HCT116 (cell line): Measurements from ENCODE around the gene RPL13A.

Experiments used
- CEBPB ChIP-seq: IDR thresholded peaks from 2 replicates; pipeline ENCODE4 v1.6.1; 2012; ENCODE audit warnings: low read depth
- CTCF ChIP-seq, 3 experiments: fragments of 200-600 bp in 1 of 3; sonication (generic) in 1 of 3; IDR thresholded peaks in 2 of 3; conservative IDR thresholded peaks in 1 of 3; 2 replicates each; pipeline ENCODE4 v1.5.1; 2012 to 2017; ENCODE audit warnings: low read depth in 2 of 3, low read length in 2 of 3, antibody characterized with exemption in 1 of 3, borderline replicate concordance in 1 of 3, control low read depth in 1 of 3, mild to moderate bottlenecking in 1 of 3, mixed read lengths in 1 of 3, mixed run types in 1 of 3, moderate library complexity in 1 of 3; ENCODE audit not compliant: insufficient read depth in 1 of 3
- MAX ChIP-seq: IDR thresholded peaks from 2 replicates; pipeline ENCODE4 v1.6.1; 2012
- POLR2A ChIP-seq: IDR thresholded peaks from 2 replicates; pipeline ENCODE4 v1.7.0; 2011; ENCODE audit warnings: borderline replicate concordance; ENCODE audit not compliant: insufficient read depth, insufficient read length; ENCODE audit errors: extremely low read depth
- POLR2AphosphoS5 ChIP-seq: IDR thresholded peaks from 2 replicates; pipeline ENCODE4 v1.6.1; 2011; ENCODE audit warnings: mild to moderate bottlenecking, low read depth, low read length, moderate library complexity
- SP1 ChIP-seq: IDR thresholded peaks from 2 replicates; pipeline ENCODE4 v1.6.1; 2012; ENCODE audit warnings: low read depth
- YY1 ChIP-seq: IDR thresholded peaks from 2 replicates; pipeline ENCODE4 v1.6.1; 2011; ENCODE audit warnings: low read length, low read depth, moderate library complexity, mild to moderate bottlenecking; ENCODE audit not compliant: insufficient replicate concordance; ENCODE audit errors: extremely low read depth
- TF ChIP-seq, protein P1 (sequence below): IDR thresholded peaks from 2 replicates; pipeline ENCODE4 v1.6.1; 2012

GRCh38 chr19:49539192-49539952 is 52.0 kb downstream of the RPL13A start:
- no peak for TF ChIP-seq CTCF (IDR thresholded peaks at IDR 0.05 in 2 of 3, conservative IDR thresholded peaks at IDR 0.05 in 1 of 3; ENCODE audit: borderline replicate concordance in 1 of 3, insufficient read depth in 1 of 3, low read depth in 2 of 3, low read length in 2 of 3)
- TF ChIP-seq MAX, result no peak
- TF ChIP-seq POLR2AphosphoS5, result no peak
- TF ChIP-seq YY1, result no peak
- no peak for TF ChIP-seq POLR2A
- TF ChIP-seq, protein P1, sequence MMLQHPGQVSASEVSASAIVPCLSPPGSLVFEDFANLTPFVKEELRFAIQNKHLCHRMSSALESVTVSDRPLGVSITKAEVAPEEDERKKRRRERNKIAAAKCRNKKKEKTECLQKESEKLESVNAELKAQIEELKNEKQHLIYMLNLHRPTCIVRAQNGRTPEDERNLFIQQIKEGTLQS, result no peak
- no peak for TF ChIP-seq SP1
- no peak for TF ChIP-seq CEBPB
